DOHH2 (cell line): ENCODE measurements around the gene MAGIX.

Experiments used
- EZH2phosphoT487 ChIP-seq: fragments of 200-600 bp; sonication (generic); IDR thresholded peaks from 2 replicates; pipeline ENCODE4 v1.6.1; 2017; ENCODE audit warnings: borderline replicate concordance, mild to moderate bottlenecking, antibody characterized with exemption, low read length, moderate library complexity, mixed read lengths
- TF ChIP-seq, protein P1 (sequence below): fragments of 200-600 bp; sonication (generic); IDR thresholded peaks from one replicate; pipeline ENCODE4 v1.5.1; 2014; ENCODE audit warnings: antibody characterized with exemption, mild to moderate bottlenecking, low read depth, low read length; ENCODE audit not compliant: poor library complexity, severe bottlenecking

DNA sequence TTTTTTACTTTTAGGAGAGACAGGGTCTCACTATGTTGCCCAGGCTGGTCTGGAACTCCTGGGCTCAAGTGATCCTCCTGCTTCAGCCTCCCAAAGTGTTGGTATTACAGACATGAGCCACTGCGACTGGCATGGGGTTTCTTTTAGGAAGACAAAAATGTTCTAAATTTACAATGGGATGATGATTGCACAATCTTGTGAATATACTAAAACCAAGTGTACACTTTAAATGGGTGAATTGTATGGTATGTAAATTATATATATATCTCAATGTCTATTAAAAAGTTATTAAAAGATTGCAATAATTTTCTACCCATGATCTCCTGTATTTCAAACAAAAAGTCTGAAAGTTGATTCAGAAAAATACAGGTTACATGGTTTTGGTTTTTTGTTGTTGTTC is 9.1 kb upstream of the MAGIX start:
- TF ChIP-seq, protein P1, sequence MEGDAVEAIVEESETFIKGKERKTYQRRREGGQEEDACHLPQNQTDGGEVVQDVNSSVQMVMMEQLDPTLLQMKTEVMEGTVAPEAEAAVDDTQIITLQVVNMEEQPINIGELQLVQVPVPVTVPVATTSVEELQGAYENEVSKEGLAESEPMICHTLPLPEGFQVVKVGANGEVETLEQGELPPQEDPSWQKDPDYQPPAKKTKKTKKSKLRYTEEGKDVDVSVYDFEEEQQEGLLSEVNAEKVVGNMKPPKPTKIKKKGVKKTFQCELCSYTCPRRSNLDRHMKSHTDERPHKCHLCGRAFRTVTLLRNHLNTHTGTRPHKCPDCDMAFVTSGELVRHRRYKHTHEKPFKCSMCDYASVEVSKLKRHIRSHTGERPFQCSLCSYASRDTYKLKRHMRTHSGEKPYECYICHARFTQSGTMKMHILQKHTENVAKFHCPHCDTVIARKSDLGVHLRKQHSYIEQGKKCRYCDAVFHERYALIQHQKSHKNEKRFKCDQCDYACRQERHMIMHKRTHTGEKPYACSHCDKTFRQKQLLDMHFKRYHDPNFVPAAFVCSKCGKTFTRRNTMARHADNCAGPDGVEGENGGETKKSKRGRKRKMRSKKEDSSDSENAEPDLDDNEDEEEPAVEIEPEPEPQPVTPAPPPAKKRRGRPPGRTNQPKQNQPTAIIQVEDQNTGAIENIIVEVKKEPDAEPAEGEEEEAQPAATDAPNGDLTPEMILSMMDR: no peak
- TF ChIP-seq EZH2phosphoT487: no peak
